K562 (cell line): ENCODE data around the gene COPS6. TPM values are rescaled to one million over a fixed set of nuclear protein-coding genes. Genes with fewer than 3 reads are reported as not detected.

Source experiments
- DNMT1 ChIP-seq: fragments of 450-650 bp; IDR thresholded peaks from 2 replicates; pipeline ENCODE4 v1.6.1; 2016; ENCODE audit warnings: antibody characterized with exemption, mild to moderate bottlenecking
- E2F3 ChIP-seq: fragments of 250-450 bp; sonication (Bioruptor Pico); IDR thresholded peaks from 2 replicates; pipeline ENCODE4 v1.4.0; 2020; ENCODE audit warnings: mild to moderate bottlenecking
- FOXJ3 ChIP-seq: sonication (generic); formaldehyde crosslinking; IDR thresholded peaks from 2 replicates; pipeline ENCODE4 v1.4.0; 2020; ENCODE audit warnings: mild to moderate bottlenecking, missing genetic modification reagents
- HNRNPUL1 ChIP-seq: fragments of 200-400 bp; formaldehyde crosslinking; IDR thresholded peaks from 2 replicates; pipeline ENCODE4 v1.6.1; 2017; ENCODE audit warnings: low read length
- MGA ChIP-seq: fragments of 450-650 bp; IDR thresholded peaks from 2 replicates; pipeline ENCODE4 v1.6.1; 2016; ENCODE audit warnings: mild to moderate bottlenecking, moderate library complexity
- PCBP2 ChIP-seq: fragments of 200-400 bp; formaldehyde crosslinking; IDR thresholded peaks from 2 replicates; pipeline ENCODE4 v1.6.1; 2018; ENCODE audit warnings: low read length, low read depth, mild to moderate bottlenecking, moderate library complexity; ENCODE audit not compliant: poor library complexity, severe bottlenecking
- POLR3G ChIP-seq: IDR thresholded peaks from 2 replicates; pipeline ENCODE4 v1.6.1; 2011; ENCODE audit not compliant: insufficient read length, insufficient replicate concordance; ENCODE audit errors: extremely low read depth
- RBM15 ChIP-seq: fragments of 200-400 bp; formaldehyde crosslinking; IDR thresholded peaks from 2 replicates; pipeline ENCODE4 v1.6.1; 2018; ENCODE audit warnings: mild to moderate bottlenecking, low read length, moderate library complexity; ENCODE audit not compliant: insufficient read depth
- RFX5 ChIP-seq: IDR thresholded peaks from 2 replicates; pipeline ENCODE4 v1.6.1; 2011; ENCODE audit warnings: low read depth, mild to moderate bottlenecking, improper control_type of control experiment, low read length
- SRSF3 ChIP-seq: fragments of 200-400 bp; formaldehyde crosslinking; IDR thresholded peaks from 2 replicates; pipeline ENCODE4 v1.6.1; 2016; ENCODE audit warnings: mild to moderate bottlenecking, low read length, moderate library complexity; ENCODE audit not compliant: insufficient read depth
- TBP ChIP-seq: optimal IDR thresholded peaks from 2 replicates; pipeline ENCODE3; 2011; ENCODE audit warnings: low read depth, low read length, improper control_type of control experiment
- TRIM25 ChIP-seq: fragments of 450-650 bp; IDR thresholded peaks from 2 replicates; pipeline ENCODE4 v1.7.0; 2016; ENCODE audit warnings: borderline replicate concordance
- ZKSCAN8 ChIP-seq: fragments of 200-800 bp; sonication (Bioruptor generic); IDR thresholded peaks from 2 replicates; pipeline ENCODE4 v1.6.1; 2016; ENCODE audit warnings: missing genetic modification characterization, missing compliant biosample characterization
- ZNF146 ChIP-seq: IDR thresholded peaks from one replicate; pipeline ENCODE4 v1.6.1; 2018; ENCODE audit warnings: missing compliant biosample characterization; ENCODE audit not compliant: unreplicated experiment
- ZNF217 ChIP-seq: sonication (generic); formaldehyde crosslinking; IDR thresholded peaks from 2 replicates; pipeline ENCODE4 v1.8.0; 2022; ENCODE audit warnings: mild to moderate bottlenecking, missing genetic modification reagents
- ZNF551 ChIP-seq: fragments of 250-450 bp; sonication (Bioruptor Pico); IDR thresholded peaks from 2 replicates; pipeline ENCODE4 v1.5.0; 2021; ENCODE audit warnings: mild to moderate bottlenecking, moderate library complexity
- ZNF766 ChIP-seq: fragments of 200-800 bp; sonication (Bioruptor generic); conservative IDR thresholded peaks from 2 replicates; pipeline ENCODE4 v1.6.1; 2016; ENCODE audit warnings: missing genetic modification characterization, missing compliant biosample characterization
- polyA plus RNA-seq, 8 experiments: library from polyadenylated mRNA; depleted of rRNA in 4 of 8; stranded (reverse) in 5 of 8; unstranded in 3 of 8; fragments of >200 nt; fragmentation: Nextera tagmentation in 2 of 8; fragmentation: Illumina TruSeq in 1 of 8; extraction: Ambion mirVana in 2 of 8; extraction: Trizol in 1 of 8; gene quantifications; 2 replicates each; pipeline versions ENCODE4 v1.2.1 to v1.2.3, GENCODE V29; 2011 to 2014; ENCODE audit warnings: inconsistent platforms in 1 of 8, missing spikeins in 1 of 8
- total RNA-seq, 7 experiments: library from RNA; depleted of rRNA in 6 of 7; stranded (reverse); fragments of >200 nt in 6 of 7; fragmentation: Illumina TruSeq in 2 of 7; extraction: Trizol in 2 of 7; gene quantifications; 2 replicates each; pipeline versions ENCODE4 v1.2.1 to v1.2.3, GENCODE V29; 2011 to 2021; ENCODE audit warnings: low replicate concordance in 1 of 7

Gene COPS6
- total and polyA plus RNA-seq, 9 of the 15 experiments (the other 6 are each of a cell fraction or from before 2014, with no cell fraction given) = 63.0 to 331 (median 168) TPM

- TF ChIP-seq RFX5 = no peak
- no peak for TF ChIP-seq RBM15
- no peak for TF ChIP-seq HNRNPUL1
- TF ChIP-seq MGA = no peak
- TF ChIP-seq TBP = peak; percentile 8
- TF ChIP-seq DNMT1 = no peak
- no peak for TF ChIP-seq SRSF3
- 0 out of 2 replicates have a peak, but pooled peaks have one; percentile 7 for TF ChIP-seq E2F3 (CRISPR knock-in tag)
- TF ChIP-seq ZNF766 (CRISPR knock-in tag) = no peak
- no peak for TF ChIP-seq TRIM25
- no peak for TF ChIP-seq ZKSCAN8 (CRISPR knock-in tag)
- no peak for TF ChIP-seq FOXJ3 (CRISPR knock-in tag)
- TF ChIP-seq ZNF217 (CRISPR knock-in tag) = no peak
- no peak for TF ChIP-seq POLR3G
- TF ChIP-seq ZNF551 (CRISPR knock-in tag) = no peak
- no peak for TF ChIP-seq ZNF146 (CRISPR knock-in tag)
- TF ChIP-seq PCBP2 = no peak
Measured at GRCh38 chr7:100132697-100133151, 44.0 kb downstream of the COPS6 start (continued).
